Vagina (tissue), 2 donors: ENCODE data around the gene UPF3A.

Experiments used
- CTCF ChIP-seq, 3 experiments: fragments of 450-650 bp in 2 of 3; fragments of 200-600 bp in 1 of 3; sonication (generic) in 1 of 3; IDR thresholded peaks; one replicate each; pipeline ENCODE4 v1.5.1; 2017 to 2019; ENCODE audit warnings: antibody characterized with exemption in 3 of 3, mild to moderate bottlenecking in 2 of 3, moderate library complexity in 2 of 3
- POLR2AphosphoS5 ChIP-seq, 2 donors: sonication (generic); formaldehyde crosslinking; IDR thresholded peaks; one replicate each; pipeline ENCODE4 v1.9.0; 2017; ENCODE audit warnings: antibody characterized with exemption in 2 of 2, mild to moderate bottlenecking in 2 of 2, low read depth in 1 of 2; ENCODE audit not compliant: insufficient read depth in 1 of 2

- TF ChIP-seq POLR2AphosphoS5 (IDR thresholded peaks at IDR 0.05; ENCODE audit: insufficient read depth in 1 of 2, low read depth in 1 of 2) (no peak), CTCF (IDR thresholded peaks at IDR 0.05) (no peak)
These were observed 5.4 kb downstream of the UPF3A start for GRCh38 chr13:114286808-114287207.
